HG03460 (cell line): ENCODE measurements around the gene ARHGAP29.

Source experiments
- ATAC-seq: cut with Tn5 transposase; IDR thresholded peaks from one replicate; pipeline ENCODE4 v1.9.1; 2021; ENCODE audit not compliant: unreplicated experiment

The ARHGAP29 gene

GRCh38 chr1:94237291-94238226, at the start of gene ARHGAP29:
Gene ARHGAP29, minus strand, starts transcription at chr1:94237584. Its CDS starts 5,973 bp downstream, at chr1:94231611.
- ATAC-seq, result peak; percentile 78

- no peak for ATAC-seq
Observed at GRCh38 chr1:94286864-94287437, 49.6 kb upstream of the ARHGAP29 start.

- ATAC-seq, result no peak
Observed at GRCh38 chr1:94285031-94285654, 47.8 kb upstream of the ARHGAP29 start.

GRCh38 chr1:94284476-94284875, 47.1 kb upstream of the ARHGAP29 start:
- ATAC-seq, result no peak

- no peak for ATAC-seq
Observed at GRCh38 chr1:94283462-94283861, 46.1 kb upstream of the ARHGAP29 start.

- no peak for ATAC-seq
Observed at GRCh38 chr1:94282143-94282711, 44.8 kb upstream of the ARHGAP29 start.

GRCh38 chr1:94281361-94282142, 44.2 kb upstream of the ARHGAP29 start:
- no peak for ATAC-seq

- ATAC-seq, result no peak
Observed at GRCh38 chr1:94280541-94280940, 43.2 kb upstream of the ARHGAP29 start.

- ATAC-seq, result no peak
Observed at GRCh38 chr1:94279462-94279861, 42.1 kb upstream of the ARHGAP29 start.

- ATAC-seq, result no peak
Observed at GRCh38 chr1:94279038-94279437, 41.7 kb upstream of the ARHGAP29 start.

GRCh38 chr1:94276988-94277434, 39.6 kb upstream of the ARHGAP29 start:
- ATAC-seq, result no peak

GRCh38 chr1:94275083-94275482, 37.7 kb upstream of the ARHGAP29 start:
- no peak for ATAC-seq

- ATAC-seq, result no peak
Observed at GRCh38 chr1:94274561-94274960, 37.2 kb upstream of the ARHGAP29 start.

- ATAC-seq, result no peak
Observed at GRCh38 chr1:94273111-94273510, 35.7 kb upstream of the ARHGAP29 start.

- ATAC-seq, result no peak
Observed at GRCh38 chr1:94272388-94272787, 35.0 kb upstream of the ARHGAP29 start.

- no peak for ATAC-seq
Observed at GRCh38 chr1:94271373-94271772, 34.0 kb upstream of the ARHGAP29 start.

GRCh38 chr1:94270801-94271203, 33.4 kb upstream of the ARHGAP29 start:
- ATAC-seq, result no peak

GRCh38 chr1:94269921-94270320, 32.5 kb upstream of the ARHGAP29 start:
- no peak for ATAC-seq

GRCh38 chr1:94265906-94266305, 28.5 kb upstream of the ARHGAP29 start:
- ATAC-seq, result no peak

- ATAC-seq, result no peak
Observed at GRCh38 chr1:94265011-94265422, 27.6 kb upstream of the ARHGAP29 start.
